HEK293 (cell line): ENCODE data around the gene FCHSD1.

Source experiments
- BCL11B ChIP-seq: fragments of 450-650 bp; formaldehyde crosslinking; IDR thresholded peaks from 2 replicates; pipeline ENCODE4 v1.5.1; 2016; ENCODE audit warnings: low read depth, missing biosample characterization, missing genetic modification characterization
- CTCF ChIP-seq: fragments of 450-650 bp; formaldehyde crosslinking; IDR thresholded peaks from 2 replicates; pipeline ENCODE4 v1.5.1; 2016; ENCODE audit warnings: missing biosample characterization, missing genetic modification characterization
- HOXA7 ChIP-seq: sonication (generic); formaldehyde crosslinking; IDR thresholded peaks from 2 replicates; pipeline ENCODE4 v1.8.1; 2022; ENCODE audit warnings: missing genetic modification reagents, borderline replicate concordance
- KLF1 ChIP-seq: fragments of 450-650 bp; formaldehyde crosslinking; IDR thresholded peaks from 2 replicates; pipeline ENCODE4 v1.5.1; 2016; ENCODE audit warnings: missing biosample characterization, missing genetic modification characterization
- KLF16 ChIP-seq: fragments of 450-650 bp; formaldehyde crosslinking; IDR thresholded peaks from 2 replicates; pipeline ENCODE4 v1.5.1; 2017; ENCODE audit warnings: missing biosample characterization, missing genetic modification characterization
- KLF7 ChIP-seq: fragments of 450-650 bp; formaldehyde crosslinking; IDR thresholded peaks from 2 replicates; pipeline ENCODE4 v1.5.1; 2016; ENCODE audit warnings: missing biosample characterization, missing genetic modification characterization, borderline replicate concordance
- KLF8 ChIP-seq: fragments of 450-650 bp; formaldehyde crosslinking; IDR thresholded peaks from 2 replicates; pipeline ENCODE4 v1.5.1; 2016; ENCODE audit warnings: missing biosample characterization, missing genetic modification characterization
- KLF9 ChIP-seq: fragments of 450-650 bp; formaldehyde crosslinking; IDR thresholded peaks from 2 replicates; pipeline ENCODE4 v1.5.1; 2016; ENCODE audit warnings: missing biosample characterization, missing genetic modification characterization, low read depth
- OVOL3 ChIP-seq: fragments of 450-650 bp; formaldehyde crosslinking; IDR thresholded peaks from 2 replicates; pipeline ENCODE4 v1.5.1; 2016; ENCODE audit warnings: missing biosample characterization, missing genetic modification characterization
- TCF7L2 ChIP-seq: IDR thresholded peaks from 2 replicates; pipeline ENCODE4 v1.6.1; 2011; ENCODE audit warnings: low read depth, mild to moderate bottlenecking, inconsistent platforms, low read length, moderate library complexity, borderline replicate concordance
- WT1 ChIP-seq: fragments of 450-650 bp; formaldehyde crosslinking; IDR thresholded peaks from 2 replicates; pipeline ENCODE4 v1.5.1; 2016; ENCODE audit warnings: missing biosample characterization, missing genetic modification characterization
- YY2 ChIP-seq: fragments of 450-650 bp; formaldehyde crosslinking; IDR thresholded peaks from 2 replicates; pipeline ENCODE4 v1.5.1; 2016; ENCODE audit warnings: missing biosample characterization, missing genetic modification characterization
- ZBTB11 ChIP-seq: fragments of 450-650 bp; formaldehyde crosslinking; conservative IDR thresholded peaks from 2 replicates; pipeline ENCODE4 v1.5.1; 2016; ENCODE audit warnings: low read depth, missing biosample characterization, missing genetic modification characterization
- ZBTB20 ChIP-seq: fragments of 450-650 bp; formaldehyde crosslinking; IDR thresholded peaks from 2 replicates; pipeline ENCODE4 v1.5.1; 2016; ENCODE audit warnings: missing biosample characterization, missing genetic modification characterization
- ZBTB21 ChIP-seq: fragments of 450-650 bp; formaldehyde crosslinking; IDR thresholded peaks from 2 replicates; pipeline ENCODE4 v1.5.1; 2017; ENCODE audit warnings: missing biosample characterization, missing genetic modification characterization
- ZBTB48 ChIP-seq: fragments of 450-650 bp; formaldehyde crosslinking; IDR thresholded peaks from 2 replicates; pipeline ENCODE4 v1.5.1; 2016; ENCODE audit warnings: missing biosample characterization, missing genetic modification characterization
- ZIC2 ChIP-seq: fragments of 450-650 bp; formaldehyde crosslinking; IDR thresholded peaks from 2 replicates; pipeline ENCODE4 v1.5.1; 2016; ENCODE audit warnings: missing biosample characterization, missing genetic modification characterization
- ZNF121 ChIP-seq: fragments of 450-650 bp; formaldehyde crosslinking; IDR thresholded peaks from 2 replicates; pipeline ENCODE4 v1.5.1; 2016; ENCODE audit warnings: missing biosample characterization, missing genetic modification characterization
- ZNF23 ChIP-seq: fragments of 450-650 bp; formaldehyde crosslinking; IDR thresholded peaks from 2 replicates; pipeline ENCODE4 v1.5.1; 2016; ENCODE audit warnings: missing biosample characterization, missing genetic modification characterization, borderline replicate concordance
- ZNF398 ChIP-seq: fragments of 450-650 bp; formaldehyde crosslinking; IDR thresholded peaks from 2 replicates; pipeline ENCODE4 v1.5.1; 2017; ENCODE audit warnings: missing biosample characterization, missing genetic modification characterization
- ZNF501 ChIP-seq: fragments of 450-650 bp; formaldehyde crosslinking; IDR thresholded peaks from 2 replicates; pipeline ENCODE4 v1.5.1; 2016; ENCODE audit warnings: missing biosample characterization, missing genetic modification characterization
- ZNF571 ChIP-seq: fragments of 450-650 bp; formaldehyde crosslinking; IDR thresholded peaks from 2 replicates; pipeline ENCODE4 v1.5.0; 2017; ENCODE audit warnings: missing biosample characterization, missing genetic modification characterization
- ZNF600 ChIP-seq: fragments of 450-650 bp; formaldehyde crosslinking; IDR thresholded peaks from 2 replicates; pipeline ENCODE4 v1.5.1; 2016; ENCODE audit warnings: missing biosample characterization, missing genetic modification characterization
- ZNF624 ChIP-seq: fragments of 450-650 bp; formaldehyde crosslinking; IDR thresholded peaks from 2 replicates; pipeline ENCODE4 v1.5.1; 2017; ENCODE audit warnings: missing biosample characterization, missing genetic modification characterization
- ZNF660 ChIP-seq: fragments of 450-650 bp; IDR thresholded peaks from 2 replicates; pipeline ENCODE4 v1.5.1; 2018; ENCODE audit warnings: missing biosample characterization, mild to moderate bottlenecking, missing genetic modification characterization
- ZNF777 ChIP-seq: fragments of 450-650 bp; formaldehyde crosslinking; IDR thresholded peaks from 2 replicates; pipeline ENCODE4 v1.5.1; 2017; ENCODE audit warnings: missing biosample characterization, missing genetic modification characterization, borderline replicate concordance
- TF ChIP-seq, protein P1 (sequence below): fragments of 450-650 bp; IDR thresholded peaks from 2 replicates; pipeline ENCODE4 v1.5.1; 2018; ENCODE audit warnings: missing biosample characterization, mild to moderate bottlenecking, missing genetic modification characterization
- TF ChIP-seq, protein P2 (sequence below): fragments of 450-650 bp; formaldehyde crosslinking; IDR thresholded peaks from 2 replicates; pipeline ENCODE4 v1.5.1; 2016; ENCODE audit warnings: missing biosample characterization, missing genetic modification characterization

Gene FCHSD1

DNA sequence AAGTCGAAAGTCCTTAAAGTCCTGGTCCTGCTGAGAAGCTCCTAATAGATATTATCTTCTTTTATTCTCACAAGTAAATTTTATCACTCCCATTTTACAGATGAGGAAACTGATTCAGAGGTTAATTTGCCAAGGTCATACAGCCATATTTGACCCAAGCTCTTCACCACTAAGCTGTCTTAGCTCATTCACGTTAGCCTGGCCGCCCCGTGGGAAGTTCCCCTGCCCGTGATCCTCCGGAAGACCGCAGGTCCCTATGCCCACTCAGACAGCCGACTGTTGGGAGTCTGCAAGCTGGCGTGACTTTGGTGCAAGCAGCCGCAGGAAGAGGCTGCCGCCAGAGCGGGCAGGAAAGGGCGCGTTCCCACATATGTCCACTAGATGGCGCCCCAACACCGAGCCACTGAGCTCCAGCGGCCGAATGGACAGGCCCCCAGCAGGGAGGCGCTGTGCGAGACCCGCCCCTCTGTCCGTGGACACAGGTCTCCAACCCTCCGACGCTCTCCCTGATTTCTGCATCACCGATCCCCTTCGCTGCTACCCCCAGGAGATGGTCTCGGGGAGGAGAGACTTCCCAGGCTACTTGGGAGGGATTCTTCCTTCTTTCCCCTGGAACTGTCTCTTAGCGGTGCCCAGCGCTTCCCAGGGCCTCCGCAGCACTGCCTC, 40.8 kb upstream of the FCHSD1 start (continued):
- peak; percentile 54 for TF ChIP-seq ZNF501 (tag by site-specific recombination)
- no peak for TF ChIP-seq ZNF23 (tag by site-specific recombination)
- peak; percentile 41; the same call in 1 of the 2 replicates for TF ChIP-seq ZNF600 (tag by site-specific recombination)
- no peak for TF ChIP-seq YY2
- 0 out of 2 replicates have a peak, but pooled peaks have one; percentile 62 for TF ChIP-seq ZNF660
- TF ChIP-seq ZNF624 (tag by site-specific recombination), result no peak
- no peak for TF ChIP-seq OVOL3
- peak; percentile 70 for TF ChIP-seq ZIC2
- no peak for TF ChIP-seq ZBTB20 (tag by site-specific recombination)
- peak; percentile 68; the same call in 1 of the 2 replicates for TF ChIP-seq ZBTB48 (tag by site-specific recombination)
- TF ChIP-seq, protein P1, sequence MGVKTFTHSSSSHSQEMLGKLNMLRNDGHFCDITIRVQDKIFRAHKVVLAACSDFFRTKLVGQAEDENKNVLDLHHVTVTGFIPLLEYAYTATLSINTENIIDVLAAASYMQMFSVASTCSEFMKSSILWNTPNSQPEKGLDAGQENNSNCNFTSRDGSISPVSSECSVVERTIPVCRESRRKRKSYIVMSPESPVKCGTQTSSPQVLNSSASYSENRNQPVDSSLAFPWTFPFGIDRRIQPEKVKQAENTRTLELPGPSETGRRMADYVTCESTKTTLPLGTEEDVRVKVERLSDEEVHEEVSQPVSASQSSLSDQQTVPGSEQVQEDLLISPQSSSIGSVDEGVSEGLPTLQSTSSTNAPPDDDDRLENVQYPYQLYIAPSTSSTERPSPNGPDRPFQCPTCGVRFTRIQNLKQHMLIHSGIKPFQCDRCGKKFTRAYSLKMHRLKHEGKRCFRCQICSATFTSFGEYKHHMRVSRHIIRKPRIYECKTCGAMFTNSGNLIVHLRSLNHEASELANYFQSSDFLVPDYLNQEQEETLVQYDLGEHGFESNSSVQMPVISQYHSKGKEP (tag by site-specific recombination), result peak; percentile 24; the same call in 1 of the 2 replicates
- no peak for TF ChIP-seq ZBTB21 (tag by site-specific recombination)
- peak; percentile 35; the same call in 1 of the 2 replicates for TF ChIP-seq WT1 (tag by site-specific recombination)
- peak; percentile 67; the same call in 1 of the 2 replicates for TF ChIP-seq KLF1 (tag by site-specific recombination)
- TF ChIP-seq ZBTB11 (tag by site-specific recombination), result 0 out of 2 replicates have a peak, but pooled peaks have one; percentile 24
- TF ChIP-seq KLF8 (tag by site-specific recombination), result peak; percentile 42; the same call in 1 of the 2 replicates
- TF ChIP-seq ZNF777 (tag by site-specific recombination), result no peak
- TF ChIP-seq CTCF (tag by site-specific recombination), result peak; percentile 99
- TF ChIP-seq BCL11B (tag by site-specific recombination), result peak; percentile 53; the same call in 1 of the 2 replicates
- peak; percentile 90 for TF ChIP-seq KLF9 (tag by site-specific recombination)
- TF ChIP-seq TCF7L2, result no peak
- no peak for TF ChIP-seq ZNF121 (tag by site-specific recombination)
- no peak for TF ChIP-seq ZNF398 (tag by site-specific recombination)
- TF ChIP-seq KLF7 (tag by site-specific recombination), result peak; percentile 68; the same call in 1 of the 2 replicates
- no peak for TF ChIP-seq ZNF571 (tag by site-specific recombination)
- no peak for TF ChIP-seq HOXA7 (CRISPR knock-in tag)
- TF ChIP-seq, protein P2, sequence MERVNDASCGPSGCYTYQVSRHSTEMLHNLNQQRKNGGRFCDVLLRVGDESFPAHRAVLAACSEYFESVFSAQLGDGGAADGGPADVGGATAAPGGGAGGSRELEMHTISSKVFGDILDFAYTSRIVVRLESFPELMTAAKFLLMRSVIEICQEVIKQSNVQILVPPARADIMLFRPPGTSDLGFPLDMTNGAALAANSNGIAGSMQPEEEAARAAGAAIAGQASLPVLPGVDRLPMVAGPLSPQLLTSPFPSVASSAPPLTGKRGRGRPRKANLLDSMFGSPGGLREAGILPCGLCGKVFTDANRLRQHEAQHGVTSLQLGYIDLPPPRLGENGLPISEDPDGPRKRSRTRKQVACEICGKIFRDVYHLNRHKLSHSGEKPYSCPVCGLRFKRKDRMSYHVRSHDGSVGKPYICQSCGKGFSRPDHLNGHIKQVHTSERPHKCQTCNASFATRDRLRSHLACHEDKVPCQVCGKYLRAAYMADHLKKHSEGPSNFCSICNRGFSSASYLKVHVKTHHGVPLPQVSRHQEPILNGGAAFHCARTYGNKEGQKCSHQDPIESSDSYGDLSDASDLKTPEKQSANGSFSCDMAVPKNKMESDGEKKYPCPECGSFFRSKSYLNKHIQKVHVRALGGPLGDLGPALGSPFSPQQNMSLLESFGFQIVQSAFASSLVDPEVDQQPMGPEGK (tag by site-specific recombination), result peak; percentile 78
- peak; percentile 73; the same call in 1 of the 2 replicates for TF ChIP-seq KLF16 (tag by site-specific recombination)
